GM21717 (cell line): ENCODE measurements around the gene SPART.

Experiments
- ATAC-seq: cut with Tn5 transposase; IDR thresholded peaks from one replicate; pipeline ENCODE4 v1.9.1; 2021; ENCODE audit warnings: mild to moderate bottlenecking, moderate library complexity; ENCODE audit not compliant: unreplicated experiment

Gene SPART

GRCh38 chr13:36346222-36347083, at the start of gene SPART:
Gene SPART, minus strand, starts transcription at chr13:36346394. Its CDS starts 10,564 bp downstream, at chr13:36335830.
- peak; percentile 95 for ATAC-seq

- no peak for ATAC-seq
Observed at GRCh38 chr13:36395280-36395679, 49.1 kb upstream of the SPART start.

GRCh38 chr13:36385489-36385888, 39.3 kb upstream of the SPART start:
- ATAC-seq: no peak

- no peak for ATAC-seq
Observed at GRCh38 chr13:36382030-36382429, 35.8 kb upstream of the SPART start.

GRCh38 chr13:36377826-36378468, 31.8 kb upstream of the SPART start:
- ATAC-seq: no peak

- ATAC-seq: no peak
Observed at GRCh38 chr13:36374063-36374462, 27.9 kb upstream of the SPART start.

- no peak for ATAC-seq
Observed at GRCh38 chr13:36371185-36371584, 25.0 kb upstream of the SPART start.

- ATAC-seq: no peak
Observed at GRCh38 chr13:36370108-36370429, 23.9 kb upstream of the SPART start.

GRCh38 chr13:36369268-36370107, 23.3 kb upstream of the SPART start:
- no peak for ATAC-seq

GRCh38 chr13:36366031-36366430, 19.8 kb upstream of the SPART start:
- ATAC-seq: no peak

GRCh38 chr13:36363366-36363863, 17.2 kb upstream of the SPART start:
- ATAC-seq: no peak

- ATAC-seq: no peak
Observed at GRCh38 chr13:36362914-36363313, 16.7 kb upstream of the SPART start.

GRCh38 chr13:36362251-36362650, 16.1 kb upstream of the SPART start:
- no peak for ATAC-seq

- ATAC-seq: no peak
Observed at GRCh38 chr13:36360903-36361302, 14.7 kb upstream of the SPART start.

- ATAC-seq: no peak
Observed at GRCh38 chr13:36359301-36359950, 13.2 kb upstream of the SPART start.

GRCh38 chr13:36358175-36358718, 12.1 kb upstream of the SPART start:
- no peak for ATAC-seq

- no peak for ATAC-seq
Observed at GRCh38 chr13:36357692-36358091, 11.5 kb upstream of the SPART start.

GRCh38 chr13:36357231-36357630, 11.0 kb upstream of the SPART start:
- no peak for ATAC-seq

- no peak for ATAC-seq
Observed at GRCh38 chr13:36356058-36356457, 9.9 kb upstream of the SPART start.

GRCh38 chr13:36355632-36356031, 9.4 kb upstream of the SPART start:
- ATAC-seq: no peak
